ENCODE measurements around the gene MRPL9. TPM values are rescaled to one million over a fixed set of nuclear protein-coding genes. Genes with fewer than 3 reads are reported as not detected.
"Not testable (repeated sequence)": the region's sequence is repeated elsewhere in the genome, so short reads cannot be mapped to it uniquely, and the experiment has no call there.

MRPL9 gene
- total and polyA plus RNA-seq, 3 experiments from 2014 or later, result 132 to 195 (median 190) TPM

DNA sequence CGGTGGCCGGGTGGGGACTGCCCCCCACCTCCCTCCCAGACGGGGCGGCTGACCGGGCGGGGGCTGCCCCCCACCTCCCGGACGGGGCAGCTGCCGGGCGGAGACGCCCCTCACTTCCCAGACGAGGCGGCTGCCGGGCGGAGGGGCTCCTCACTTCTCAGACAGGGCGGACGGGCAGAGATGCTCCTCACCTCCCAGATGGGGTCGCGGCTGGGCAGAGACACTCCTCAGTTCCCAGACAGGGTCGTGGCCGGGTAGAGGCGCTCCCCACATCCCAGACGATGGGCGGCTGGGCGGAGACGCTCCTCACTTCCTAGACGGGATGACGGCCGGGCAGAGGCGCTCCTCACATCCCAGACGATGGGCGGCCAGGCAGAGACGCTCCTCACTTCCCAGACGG, 6.0 kb upstream of the MRPL9 start:
- H3K9me3 Mint-ChIP-seq; DNase-seq; H3K4me3 Mint-ChIP-seq; H3K36me3 ChIP-seq (ENCODE audit: insufficient read depth, low read length); POLR2A ChIA-PET; H3K27me3 Mint-ChIP-seq; CTCF ChIA-PET; H3K9me3 ChIP-seq (ENCODE audit: low read length); H3K4me1 Mint-ChIP-seq; H3K4me1 ChIP-seq (ENCODE audit: insufficient read depth, low read length); H3K27ac ChIP-seq (ENCODE audit: low read depth, low read length); H3K4me3 ChIP-seq (ENCODE audit: low read length); H3K27me3 ChIP-seq (ENCODE audit: insufficient read depth, low read length, poor library complexity, severe bottlenecking): not testable (repeated sequence)
- Mint-ChIP-seq H3K36me3 (peaks cover 0 to 21% (median 2%) of the 10 kb centered on the region in 3 donors), H3K27ac (peak overlapping the region in 1 of 8 donors; percentile 38)

GRCh38 chr1:151768351-151769066, 5.2 kb upstream of the MRPL9 start:
- H3K36me3 Mint-ChIP-seq, result peaks cover 0 to 17% (median 2%) of the 10 kb centered on the region in 3 donors
- H3K4me3 ChIP-seq (ENCODE audit: low read length); H3K27me3 Mint-ChIP-seq; H3K27ac ChIP-seq (ENCODE audit: low read depth, low read length); H3K4me1 ChIP-seq (ENCODE audit: insufficient read depth, low read length); H3K9me3 ChIP-seq (ENCODE audit: low read length); H3K27me3 ChIP-seq (ENCODE audit: insufficient read depth, low read length, poor library complexity, severe bottlenecking); H3K9me3 Mint-ChIP-seq; H3K36me3 ChIP-seq (ENCODE audit: insufficient read depth, low read length); DNase-seq; POLR2A ChIA-PET; CTCF ChIA-PET; H3K4me3 Mint-ChIP-seq: not testable (repeated sequence)
- peak overlapping the region in 1 of 8 donors; percentile 81 for H3K27ac Mint-ChIP-seq
- peaks cover 10 to 12% (median 11%) of the 10 kb centered on the region in 3 donors for H3K4me1 Mint-ChIP-seq

- Mint-ChIP-seq H3K27me3 (no peaks in the 10 kb centered on the region), H3K36me3 (peaks cover 0 to 45% (median 11%) of the 10 kb centered on the region in 3 donors), H3K4me1 (peaks cover 19 to 29% (median 23%) of the 10 kb centered on the region in 3 donors), H3K4me3 (peak overlapping the region; percentile 83 to 98 (median 92)), H3K9me3 (no peaks in the 10 kb centered on the region), H3K27ac (peak overlapping the region; percentile 84 to 99 (median 98))
- Histone ChIP-seq H3K4me3 (ENCODE audit: low read length) (peak overlapping the region; percentile 81), H3K9me3 (ENCODE audit: low read length) (no peaks in the 10 kb centered on the region), H3K27ac (ENCODE audit: low read depth, low read length) (peak overlapping the region; percentile 86), H3K36me3 (ENCODE audit: insufficient read depth, low read length) (peaks cover 17% of the 10 kb centered on the region), H3K4me1 (ENCODE audit: insufficient read depth, low read length) (peaks cover 12% of the 10 kb centered on the region), H3K27me3 (ENCODE audit: insufficient read depth, low read length, poor library complexity, severe bottlenecking) (no peaks in the 10 kb centered on the region)
- POLR2A ChIA-PET, result interaction anchor here (0.5 to 1.9 kb wide), 5 partner anchors 26 to 282 kb away, joined by 3 to 14 read pairs (median 4); partner anchors contain the start of gene TDRKH
- no peak for DNase-seq
- CTCF ChIA-PET, result interaction anchor here (0.9 to 1.7 kb wide), 2 partner anchors 26 to 114 kb away, joined by 3 to 6 read pairs; partner anchors contain the start of gene TDRKH
Observed at GRCh38 chr1:151763990-151764389, 694 bp upstream of the MRPL9 start.

DNA sequence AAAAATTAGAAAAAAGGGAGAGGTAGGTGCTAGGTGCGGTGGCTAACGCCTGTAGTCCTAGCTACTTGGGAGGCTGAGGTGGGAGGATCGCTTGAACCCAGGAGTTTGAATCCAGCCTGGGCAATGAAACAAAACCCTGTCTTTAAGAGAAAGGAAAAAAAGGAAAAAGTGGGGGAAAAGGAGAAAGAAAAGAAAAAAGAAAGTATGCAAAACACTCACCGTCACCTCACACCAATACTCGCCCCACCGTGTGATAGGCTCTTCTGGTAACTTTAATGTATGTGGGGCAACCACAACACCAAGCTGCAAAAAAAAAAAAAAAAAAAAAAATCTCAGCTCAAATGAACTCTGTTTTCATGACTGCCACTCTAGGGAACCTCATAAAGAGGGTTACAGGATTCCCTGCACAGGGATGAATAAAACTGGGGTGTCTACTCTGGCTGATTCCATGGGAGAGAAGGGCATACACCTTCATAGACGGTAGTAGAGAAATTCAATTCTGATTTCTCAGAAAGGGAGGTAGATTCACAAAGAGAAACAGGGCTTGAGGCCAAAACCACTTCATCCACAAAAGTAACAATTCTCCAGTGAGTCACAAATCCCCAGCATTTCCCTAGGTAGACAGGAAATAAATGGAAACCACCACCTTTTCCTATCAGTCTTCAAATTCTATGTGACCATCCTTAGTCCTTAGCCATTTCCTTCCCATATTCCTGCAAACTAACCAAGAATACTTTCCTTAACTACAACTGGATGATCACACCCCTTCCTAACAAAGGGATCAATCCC, 2.5 kb downstream of the MRPL9 start:
- POLR2A ChIA-PET, result interaction anchor here (0.6 to 1.2 kb wide), 2 partner anchors 79 to 585 kb away, joined by 3 to 5 read pairs; partner anchors contain the start of genes C2CD4D and TMOD4
- H3K4me3 ChIP-seq (ENCODE audit: low read length), result no peak overlapping the region
- Mint-ChIP-seq H3K27me3 (no peaks in the 10 kb centered on the region), H3K9me3 (no peaks in the 10 kb centered on the region), H3K4me1 (peaks cover 23 to 29% (median 28%) of the 10 kb centered on the region in 3 donors), H3K27ac (peak overlapping the region in 5 of 8 donors; percentile 7 to 86 (median 63)), H3K4me3 (peak overlapping the region in 5 of 7 donors; percentile 33 to 98 (median 54)), H3K36me3 (peaks cover 0 to 67% (median 15%) of the 10 kb centered on the region in 3 donors)
- CTCF ChIA-PET, result interaction anchor here (1.2 kb wide), 1 partner anchor 26 kb away, joined by 3 read pairs; no protein-coding TSS in a partner anchor
- DNase-seq, result peak in 1 of 5 donors; percentile 7
- no peaks in the 10 kb centered on the region for H3K27me3 ChIP-seq (ENCODE audit: insufficient read depth, low read length, poor library complexity, severe bottlenecking)
- no peaks in the 10 kb centered on the region for H3K9me3 ChIP-seq (ENCODE audit: low read length)
- H3K4me1 ChIP-seq (ENCODE audit: insufficient read depth, low read length), result peaks cover 12% of the 10 kb centered on the region
- H3K36me3 ChIP-seq (ENCODE audit: insufficient read depth, low read length), result peaks cover 24% of the 10 kb centered on the region
- no peak overlapping the region for H3K27ac ChIP-seq (ENCODE audit: low read depth, low read length)

DNA sequence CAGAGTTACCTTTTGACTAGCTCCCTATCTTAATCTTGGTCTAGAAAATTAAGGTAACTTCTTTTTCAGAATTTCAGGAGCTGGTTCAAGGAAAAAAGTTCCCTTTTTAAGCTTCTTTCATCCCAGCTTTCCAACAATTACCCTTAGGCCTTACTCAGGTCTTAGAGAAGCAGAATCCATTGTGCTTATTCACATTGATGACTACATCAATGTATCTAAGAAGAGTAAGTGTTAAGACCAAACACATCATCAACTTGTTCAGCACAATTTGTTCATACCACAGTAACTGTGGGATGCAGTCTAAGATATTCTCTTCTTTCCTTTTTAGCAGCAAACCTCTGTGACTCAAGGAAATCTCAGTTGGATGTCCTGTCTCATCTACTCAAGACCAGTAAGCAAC, 4.1 kb downstream of the MRPL9 start:
- Histone ChIP-seq H3K9me3 (ENCODE audit: low read length) (no peaks in the 10 kb centered on the region), H3K4me3 (ENCODE audit: low read length) (no peak overlapping the region), H3K27me3 (ENCODE audit: insufficient read depth, low read length, poor library complexity, severe bottlenecking) (no peaks in the 10 kb centered on the region), H3K36me3 (ENCODE audit: insufficient read depth, low read length) (peaks cover 24% of the 10 kb centered on the region), H3K4me1 (ENCODE audit: insufficient read depth, low read length) (peaks cover 12% of the 10 kb centered on the region), H3K27ac (ENCODE audit: low read depth, low read length) (no peak overlapping the region)
- ChIA-PET POLR2A (interaction anchor here (1.2 kb wide), 1 partner anchor 80 kb away, joined by 5 read pairs; the partner anchor contains the start of gene C2CD4D), CTCF (interaction anchor here (0.7 to 1.3 kb wide), 4 partner anchors 15 to 77 kb away, joined by 3 read pairs; no protein-coding TSS in a partner anchor)
- Mint-ChIP-seq H3K4me3 (no peak overlapping the region), H3K36me3 (peaks cover 0 to 71% (median 17%) of the 10 kb centered on the region in 3 donors), H3K4me1 (peaks cover 23 to 24% (median 24%) of the 10 kb centered on the region in 3 donors), H3K27me3 (no peaks in the 10 kb centered on the region), H3K9me3 (no peaks in the 10 kb centered on the region), H3K27ac (peak overlapping the region in 1 of 8 donors; percentile 4)
- no peak for DNase-seq

DNA sequence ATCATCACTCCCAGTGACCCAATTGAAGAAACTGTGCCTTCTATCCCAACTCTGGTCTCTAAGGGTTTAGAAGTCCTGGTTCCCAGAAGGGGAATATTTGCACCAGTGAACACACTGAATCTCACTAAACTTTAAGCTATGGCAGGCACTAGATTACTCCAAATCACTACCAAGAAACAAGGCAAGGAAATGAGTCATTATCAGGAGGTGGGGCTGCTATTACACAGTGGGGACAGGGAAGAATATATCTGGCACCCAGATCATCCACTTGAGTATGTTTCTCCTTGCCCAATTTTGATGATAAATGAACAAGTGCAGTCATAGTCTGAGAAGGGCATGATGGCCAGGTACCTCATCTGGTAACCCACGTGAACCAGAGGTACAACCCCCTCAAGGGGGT, 7.0 kb downstream of the MRPL9 start:
- Histone ChIP-seq H3K27ac (ENCODE audit: low read depth, low read length) (no peak overlapping the region), H3K27me3 (ENCODE audit: insufficient read depth, low read length, poor library complexity, severe bottlenecking) (no peaks in the 10 kb centered on the region), H3K4me1 (ENCODE audit: insufficient read depth, low read length) (no peaks in the 10 kb centered on the region), H3K9me3 (ENCODE audit: low read length) (no peaks in the 10 kb centered on the region), H3K4me3 (ENCODE audit: low read length) (no peak overlapping the region), H3K36me3 (ENCODE audit: insufficient read depth, low read length) (peaks cover 12% of the 10 kb centered on the region)
- Mint-ChIP-seq H3K27me3 (peaks cover 2 to 4% of the 10 kb centered on the region in 2 donors), H3K4me3 (no peak overlapping the region), H3K27ac (peak overlapping the region in 2 of 8 donors; percentile 49 to 55), H3K36me3 (peaks cover 0 to 47% (median 17%) of the 10 kb centered on the region in 3 donors), H3K9me3 (no peaks in the 10 kb centered on the region), H3K4me1 (peaks cover 5 to 8% (median 5%) of the 10 kb centered on the region in 3 donors)
- CTCF ChIA-PET, result no interaction called here
- DNase-seq, result no peak
- POLR2A ChIA-PET, result no interaction called here

GRCh38 chr1:151741516-151741915, 21.8 kb downstream of the MRPL9 start:
- H3K9me3 ChIP-seq (ENCODE audit: low read length), result no peaks in the 10 kb centered on the region
- no peaks in the 10 kb centered on the region for H3K4me1 ChIP-seq (ENCODE audit: insufficient read depth, low read length)
- H3K36me3 ChIP-seq (ENCODE audit: insufficient read depth, low read length), result no peaks in the 10 kb centered on the region
- H3K4me3 Mint-ChIP-seq, result no peak overlapping the region
- no peak overlapping the region for H3K27ac ChIP-seq (ENCODE audit: low read depth, low read length)
- H3K27me3 ChIP-seq (ENCODE audit: insufficient read depth, low read length, poor library complexity, severe bottlenecking), result no peaks in the 10 kb centered on the region
- ChIA-PET POLR2A (no interaction called here), CTCF (no interaction called here)
- peaks cover 0 to 13% (median 0%) of the 10 kb centered on the region in 3 donors for H3K36me3 Mint-ChIP-seq
- H3K4me1 Mint-ChIP-seq, result no peaks in the 10 kb centered on the region
- peaks cover 2 to 4% of the 10 kb centered on the region in 2 donors for H3K27me3 Mint-ChIP-seq
- no peak overlapping the region for H3K27ac Mint-ChIP-seq
- peaks cover 0 to 20% (median 11%) of the 10 kb centered on the region in 5 donors for H3K9me3 Mint-ChIP-seq
- DNase-seq, result no peak
- H3K4me3 ChIP-seq (ENCODE audit: low read length), result no peak overlapping the region
